ENCODE results near the gene RBM20. TPM values are rescaled to one million over a fixed set of nuclear protein-coding genes. Genes with fewer than 3 reads are reported as not detected.
"Not testable (repeated sequence)": the region's sequence is repeated elsewhere in the genome, so short reads cannot be mapped to it uniquely, and the experiment has no call there.

RBM20 gene
- total RNA-seq, 1 donor from 2014 or later, result 0.27 TPM

- intact Hi-C loops (cut with micrococcal nuclease), result no loop called here
Observed at GRCh38 chr10:110625356-110625894, 18.7 kb upstream of the RBM20 start.

GRCh38 chr10:110625951-110626855, 17.9 kb upstream of the RBM20 start:
- intact Hi-C loops (cut with micrococcal nuclease), result no loop called here

DNA sequence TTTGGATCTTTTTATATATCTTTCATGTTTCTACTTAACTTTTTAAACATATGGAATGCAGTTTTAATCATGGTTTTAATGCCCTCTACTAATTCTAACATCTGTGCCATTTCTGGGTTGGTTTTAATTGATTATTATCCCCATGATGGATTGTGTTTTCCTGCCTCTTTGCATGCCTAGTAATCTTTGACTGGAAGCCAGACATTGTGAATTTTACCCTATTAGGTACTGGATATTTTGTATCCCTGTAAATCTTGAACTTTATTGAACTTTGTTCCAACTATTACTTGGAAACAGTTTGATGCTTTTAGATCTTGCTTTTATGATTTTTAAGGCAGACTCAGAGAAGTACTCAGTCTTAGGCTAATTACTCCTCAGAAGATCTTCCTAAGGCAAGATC, 16.0 kb upstream of the RBM20 start:
- intact Hi-C loops (cut with micrococcal nuclease), result no loop called here

- intact Hi-C loops (cut with micrococcal nuclease), result no loop called here
Observed at GRCh38 chr10:110629680-110630191, 14.4 kb upstream of the RBM20 start.

GRCh38 chr10:110631934-110632333, 12.2 kb upstream of the RBM20 start:
- intact Hi-C loops (cut with micrococcal nuclease), result no loop called here

- intact Hi-C loops (cut with micrococcal nuclease), result no loop called here
Observed at GRCh38 chr10:110632591-110633215, 11.4 kb upstream of the RBM20 start.

DNA sequence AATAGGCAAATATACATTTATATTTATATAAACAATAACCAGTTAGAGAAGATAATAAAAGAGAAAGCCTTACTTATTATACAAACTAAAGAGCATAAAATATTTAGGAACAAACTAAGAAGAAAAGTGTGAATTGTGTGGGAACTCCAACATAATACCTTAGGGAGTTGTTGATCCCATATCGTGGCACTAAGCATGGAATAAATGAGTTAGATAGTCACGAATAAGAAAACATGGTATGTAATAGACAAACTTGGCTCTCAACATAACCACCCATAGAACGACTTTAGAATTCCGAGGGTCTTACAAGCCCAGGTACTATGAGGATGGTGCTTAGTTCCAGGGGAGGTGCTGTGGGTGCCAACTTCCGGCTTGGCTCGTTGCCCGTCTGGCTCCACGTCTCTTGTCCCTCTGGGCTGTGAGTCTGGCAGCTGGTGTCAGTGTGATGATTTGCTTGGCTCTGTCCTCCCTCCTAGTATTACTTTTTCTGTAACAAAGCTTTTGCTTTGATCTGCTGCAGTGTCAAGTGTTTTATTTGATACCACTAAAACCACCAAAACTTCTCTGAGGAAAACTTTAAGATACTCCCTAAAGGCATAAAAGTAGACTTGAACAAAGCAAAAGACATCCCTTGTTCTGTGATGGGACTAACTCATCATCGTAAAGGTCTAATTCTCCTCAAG, 9.5 kb upstream of the RBM20 start:
- intact Hi-C loops (cut with micrococcal nuclease), result no loop called here

DNA sequence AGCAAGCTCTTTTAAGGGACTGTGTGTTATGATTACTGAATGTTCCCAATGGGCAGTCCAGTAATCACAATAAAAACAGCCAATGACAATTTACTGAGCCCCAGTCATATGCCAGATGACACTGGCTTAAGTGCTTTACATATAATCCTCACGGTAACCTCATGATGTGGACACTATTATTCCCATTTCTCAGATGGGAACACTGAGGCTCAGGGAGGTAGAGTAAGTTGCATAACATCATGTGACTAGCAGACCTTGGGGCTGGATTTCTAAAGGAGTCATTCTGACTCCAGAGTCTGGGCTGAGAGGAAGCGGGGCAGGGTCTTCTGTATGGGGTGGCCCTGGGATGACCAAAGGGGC, 7.6 kb upstream of the RBM20 start:
- intact Hi-C loops (cut with micrococcal nuclease), result no loop called here

DNA sequence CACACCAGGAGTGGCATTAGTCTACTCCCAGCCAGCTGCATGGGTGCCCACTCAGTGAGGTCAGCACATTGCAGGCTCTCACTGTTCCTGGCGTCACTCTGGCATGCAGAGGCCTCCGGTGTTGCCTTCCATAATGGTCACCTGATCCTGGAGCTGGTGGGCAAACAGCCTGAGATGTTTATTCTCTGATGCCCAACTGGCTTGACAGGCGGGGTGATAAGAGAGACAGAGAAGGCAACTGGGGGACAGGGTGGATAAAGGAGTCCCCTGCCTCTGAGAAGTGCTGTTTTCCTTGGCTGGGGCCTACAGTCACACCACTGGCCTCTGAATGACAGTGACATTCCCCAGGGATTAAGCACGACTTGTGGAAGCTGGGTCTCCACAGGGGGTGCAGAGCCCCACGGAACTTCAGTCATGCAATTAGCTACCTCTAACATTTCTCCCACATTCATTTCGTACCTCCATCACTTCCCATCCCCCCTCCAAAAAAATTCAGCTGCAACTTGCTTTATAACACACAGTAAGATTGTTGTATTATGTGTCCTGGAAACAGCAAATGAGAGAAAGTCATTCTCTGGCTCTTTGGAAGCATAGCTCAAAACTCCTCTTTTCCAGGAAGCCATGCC, 7.1 kb upstream of the RBM20 start:
- intact Hi-C loops (cut with micrococcal nuclease), result no loop called here

- intact Hi-C loops (cut with micrococcal nuclease), result no loop called here
Observed at GRCh38 chr10:110637558-110638053, 6.5 kb upstream of the RBM20 start.

DNA sequence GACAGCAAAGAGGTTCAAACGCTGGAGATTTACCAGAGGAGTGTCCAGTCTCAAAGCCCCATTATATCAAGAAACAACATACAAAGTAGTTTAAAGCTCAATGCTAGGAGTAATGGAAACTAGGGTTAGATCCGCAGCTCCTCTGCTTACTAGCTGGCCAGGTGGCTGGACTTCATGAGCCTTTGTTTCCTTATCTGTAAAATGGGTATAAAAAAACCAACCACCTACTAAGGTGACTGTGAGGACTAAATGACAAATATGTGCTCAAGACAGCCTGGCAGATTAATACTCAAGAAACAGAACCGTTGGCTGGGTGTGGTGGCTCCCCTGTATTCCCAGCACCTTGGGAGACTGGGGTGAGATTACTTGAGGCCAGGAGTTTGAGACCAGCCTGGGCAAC, 5.8 kb upstream of the RBM20 start:
- intact Hi-C loops (cut with micrococcal nuclease), result no loop called here

DNA sequence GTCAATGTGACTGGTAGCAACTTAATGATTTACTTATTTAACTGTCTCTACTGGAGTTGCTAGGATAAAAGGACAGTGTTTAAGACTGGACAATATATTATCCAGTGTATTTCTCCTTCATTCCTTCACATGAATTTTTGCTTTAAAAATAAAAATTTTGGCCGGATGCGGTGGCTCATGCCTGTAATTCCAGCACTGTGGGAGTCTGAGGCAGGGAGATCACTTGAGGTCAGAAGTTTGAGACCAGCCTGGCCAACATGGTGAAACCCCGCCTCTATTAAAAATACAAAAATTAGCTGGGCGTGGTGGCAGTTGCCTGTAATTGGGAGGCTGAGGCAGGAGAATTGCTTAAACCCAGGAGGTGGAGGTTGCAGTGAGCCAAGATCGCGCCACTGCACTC, 5.1 kb upstream of the RBM20 start:
- intact Hi-C loops (cut with micrococcal nuclease), result not testable (repeated sequence)

GRCh38 chr10:110639858-110640257, 4.3 kb upstream of the RBM20 start:
- intact Hi-C loops (cut with micrococcal nuclease), result not testable (repeated sequence)

DNA sequence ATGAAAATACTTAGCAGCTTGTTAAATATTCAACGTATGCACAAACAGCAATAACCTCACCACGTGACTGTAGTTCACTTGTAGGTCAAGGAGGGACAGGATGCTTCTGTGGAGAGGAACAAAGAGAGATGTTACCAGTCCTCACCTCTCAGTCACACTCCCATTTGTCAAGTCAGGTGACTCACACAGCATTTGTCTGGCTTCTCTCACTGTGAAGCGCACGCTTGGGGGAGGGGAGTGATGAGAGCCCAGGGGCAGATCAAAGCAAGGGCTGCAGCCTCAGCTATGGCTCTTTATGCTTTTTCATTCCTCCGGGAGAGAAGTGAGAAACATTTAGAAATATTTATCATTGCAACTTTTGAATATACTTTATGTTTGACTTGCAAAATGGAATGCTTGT, 2.9 kb upstream of the RBM20 start:
- intact Hi-C loops (cut with micrococcal nuclease), result no loop called here

DNA sequence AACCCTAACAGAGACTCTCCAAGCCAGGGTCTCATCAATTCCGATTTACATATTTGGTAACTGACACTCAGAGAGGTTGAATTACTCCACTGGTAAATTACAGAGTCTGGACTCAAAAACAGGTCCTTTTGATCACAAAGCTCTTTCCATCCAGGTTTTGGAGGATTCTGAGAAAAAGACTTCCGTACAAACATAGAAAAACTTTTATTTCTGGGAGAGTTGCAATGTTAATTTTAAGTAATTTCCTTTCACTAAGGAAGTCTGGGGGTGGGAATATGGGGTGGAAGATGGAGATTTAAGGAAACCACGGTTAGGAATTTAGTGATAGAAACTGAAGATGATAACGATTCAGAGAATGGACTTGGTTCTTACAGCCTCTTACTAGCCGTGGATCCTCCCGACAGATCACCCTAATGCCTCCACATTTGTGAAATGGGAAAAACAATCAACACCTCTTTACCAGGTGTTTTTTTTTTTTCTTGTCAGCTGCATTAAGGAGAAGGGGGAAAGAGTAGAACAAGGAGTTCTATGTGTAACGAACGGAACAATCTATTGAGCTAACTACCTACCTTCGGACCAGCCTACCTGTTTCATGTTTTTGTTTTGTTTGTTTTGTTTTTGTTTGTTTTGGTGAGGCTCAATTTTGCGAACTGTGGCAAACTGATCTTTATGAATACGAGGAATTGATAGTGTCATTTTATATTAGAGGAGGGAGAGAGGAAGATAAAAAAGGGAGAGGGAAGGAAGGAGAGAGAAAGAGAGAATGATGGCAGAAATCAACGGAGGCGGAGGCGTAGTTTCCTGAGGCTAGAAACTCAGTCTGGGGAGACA, 1.7 kb upstream of the RBM20 start:
- intact Hi-C loops (cut with micrococcal nuclease), result loop anchor here (2.0 kb wide), 1 partner anchor 30 kb away; no protein-coding TSS in a partner anchor

DNA sequence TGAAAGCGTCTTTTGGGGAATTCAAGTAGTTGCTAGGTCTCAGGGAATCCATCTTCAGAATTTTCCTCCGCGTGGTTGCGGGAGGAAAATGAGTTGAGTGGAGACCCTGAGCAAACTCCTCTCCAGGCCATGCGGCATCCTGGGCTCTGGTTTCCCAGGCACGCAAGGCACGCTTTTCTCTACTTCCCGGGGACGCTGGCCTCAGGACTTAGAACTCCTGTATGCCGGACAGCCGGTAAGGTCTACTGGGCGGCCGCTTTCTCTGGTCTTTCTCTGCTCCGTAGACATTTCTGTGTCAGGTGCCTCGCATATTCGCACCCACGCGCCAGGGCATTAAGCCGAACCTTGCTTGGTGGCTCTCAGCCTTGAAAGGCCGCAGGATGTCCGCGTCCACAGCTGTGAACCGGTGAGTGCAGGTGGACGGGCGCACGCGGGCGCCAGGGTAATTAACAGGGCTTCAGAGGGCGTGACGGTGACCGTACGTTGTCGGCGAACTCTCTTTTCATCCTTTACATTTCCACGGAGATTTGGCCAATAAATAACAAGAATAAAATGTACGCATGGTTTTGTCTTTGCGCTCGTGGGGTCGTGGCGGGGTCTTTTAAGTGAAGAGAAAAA, 992 bp upstream of the RBM20 start:
- intact Hi-C loops (cut with micrococcal nuclease), result loop anchor here (2.0 kb wide), 1 partner anchor 30 kb away; no protein-coding TSS in a partner anchor

DNA sequence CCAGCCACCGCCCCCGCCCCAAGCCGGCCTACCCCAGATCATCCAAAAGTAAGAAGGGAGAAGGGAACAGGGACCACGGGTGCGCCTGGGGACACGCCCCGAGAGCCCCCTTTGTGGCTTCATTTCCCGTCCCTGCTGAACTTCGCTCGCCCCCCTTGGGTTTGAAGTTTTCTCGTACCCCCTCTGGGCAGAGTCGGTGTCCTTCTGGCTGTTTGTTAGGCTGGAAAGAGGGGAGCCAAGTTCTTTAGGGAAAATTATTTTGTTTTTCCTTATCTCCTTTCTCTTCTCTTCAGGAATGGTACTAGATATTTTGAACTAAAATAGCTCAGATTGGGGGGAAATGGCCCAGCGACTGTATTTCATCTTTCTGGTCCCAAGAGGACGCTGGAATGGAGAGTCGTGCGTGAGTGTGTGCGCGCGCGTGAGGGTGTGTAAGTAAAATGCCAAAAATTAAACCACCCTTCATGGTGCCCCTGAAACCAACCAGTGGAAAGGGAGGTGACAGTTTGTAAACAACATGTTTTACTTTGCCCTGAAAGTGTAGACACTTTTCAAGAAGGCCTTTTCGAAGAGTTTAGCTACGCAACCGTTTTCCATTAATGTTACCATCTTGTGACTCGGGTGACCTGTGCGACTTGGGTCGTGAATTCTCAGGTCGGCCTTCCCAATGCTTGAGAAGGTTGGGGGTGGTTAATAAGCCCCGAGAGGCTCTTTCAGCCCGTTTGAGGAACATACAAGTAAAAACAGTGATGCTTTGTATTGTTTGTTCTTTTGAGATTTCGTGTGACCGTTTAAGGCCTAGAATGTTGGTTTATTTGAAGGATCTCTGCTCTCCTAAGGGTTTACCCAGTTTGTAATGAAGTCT, 694 bp downstream of the RBM20 start:
- intact Hi-C loops (cut with micrococcal nuclease), result no loop called here

- intact Hi-C loops (cut with micrococcal nuclease), result no loop called here
Observed at GRCh38 chr10:110646417-110647135, 2.4 kb downstream of the RBM20 start.
